Measurements from ENCODE around the gene GYPA. TPM values are rescaled to one million over a fixed set of nuclear protein-coding genes. Genes with fewer than 3 reads are reported as not detected.

The GYPA gene
- total RNA-seq = not detected in 2 replicates

DNA sequence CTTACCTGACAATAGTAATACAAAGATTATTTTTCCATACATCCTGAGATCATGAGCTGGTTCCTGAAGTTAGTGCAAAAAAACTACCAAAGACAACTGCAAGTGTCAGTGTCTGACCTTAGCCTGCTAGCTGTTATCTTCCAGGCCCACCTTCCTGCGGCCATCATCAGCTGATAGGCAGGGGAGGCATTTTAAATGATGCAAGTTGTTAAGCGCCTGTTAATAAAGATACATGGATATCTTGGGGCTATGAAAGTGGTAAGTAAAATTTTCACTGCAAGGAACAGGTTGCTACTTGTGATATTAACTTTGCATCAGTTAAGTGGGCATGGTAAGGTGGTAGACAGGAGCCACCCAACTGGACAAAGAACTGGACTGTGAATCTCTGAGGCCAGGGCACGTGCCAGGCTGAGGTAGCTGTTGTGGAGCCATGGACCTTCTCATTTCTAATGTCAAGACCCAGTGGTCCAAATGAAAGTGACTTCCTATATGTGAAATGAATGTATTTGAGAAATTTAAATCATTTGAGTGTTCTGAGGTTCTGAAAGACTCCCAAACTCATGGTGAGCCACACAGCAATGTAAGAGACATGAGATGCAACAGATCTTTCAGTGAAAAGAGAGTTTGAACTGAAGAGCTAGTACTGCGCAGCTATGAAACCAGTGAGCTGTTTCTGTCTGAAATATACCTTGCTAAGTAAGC is at the start of gene GYPA:
GYPA (minus strand) TSS at position 125 of the 702 bp plus-strand sequence; CDS start at position 42, 83 bp downstream.

Other genes with a start within 250 kb of the GYPA start
- gene GYPE, start 235.2 kb downstream of the GYPA start, total RNA-seq = not detected in 2 replicates
- not detected in 2 replicates for gene GYPB, start 121.3 kb downstream of the GYPA start, total RNA-seq

All from tracheal epithelial cell (primary cell).